Ascending aorta (tissue), 2 donors: Measurements from ENCODE around the gene DCDC2C. TPM values are rescaled to one million over a fixed set of nuclear protein-coding genes. Genes with fewer than 3 reads are reported as not detected.

Source experiments
- DNase-seq, 2 donors: peaks; one replicate each; pipeline ENCODE4 v3.0.0-alpha.2; 2019; ENCODE audit warnings: low spot score in 2 of 2
- H3K27ac ChIP-seq, 2 donors: fragments of 200-600 bp; sonication (generic); one replicate each; pipeline ENCODE4 v1.5.1; 2016 to 2017; ENCODE audit warnings: mild to moderate bottlenecking in 1 of 2
- H3K27me3 ChIP-seq: fragments of 200-600 bp; sonication (generic); one replicate; pipeline ENCODE4 v1.5.1; 2017
- H3K36me3 ChIP-seq, 2 donors: fragments of 200-600 bp; sonication (generic); one replicate each; pipeline ENCODE4 v1.5.1; 2016
- H3K4me1 ChIP-seq, 2 donors: fragments of 200-600 bp; sonication (generic); one replicate each; pipeline ENCODE4 v1.5.1; 2016 to 2017; ENCODE audit warnings: mild to moderate bottlenecking in 1 of 2
- H3K4me3 ChIP-seq, 2 donors: fragments of 200-600 bp; sonication (generic); one replicate each; pipeline ENCODE4 v1.5.1; 2016 to 2017; ENCODE audit warnings: mild to moderate bottlenecking in 1 of 2
- H3K9me3 ChIP-seq, 2 donors: fragments of 200-600 bp; sonication (generic); one replicate each; pipeline ENCODE4 v1.5.1; 2016
- CTCF ChIP-seq, 3 experiments: fragments of 200-600 bp in 2 of 3; fragments of 450-650 bp in 1 of 3; sonication (generic) in 2 of 3; IDR thresholded peaks; one replicate each; pipeline ENCODE4 v1.5.1; 2016 to 2019; ENCODE audit warnings: antibody characterized with exemption in 3 of 3, mild to moderate bottlenecking in 1 of 3, moderate library complexity in 1 of 3
- intact Hi-C: fragments of 100-400 bp; cut with DNase I; formaldehyde crosslinking; loops from one replicate; pipeline ENCODE4 v1.15.1; 2023
- total RNA-seq: library from RNA; depleted of rRNA; stranded (reverse); fragments of >200 nt; gene quantifications from one replicate; pipeline ENCODE4 v1.1.0, GENCODE V29; 2016

The DCDC2C gene
- total RNA-seq, 1 donor from 2014 or later, result 2.4 TPM

GRCh38 chr2:3871002-3871401 is 167.6 kb downstream of the DCDC2C start:
- no peak for TF ChIP-seq CTCF (IDR thresholded peaks at IDR 0.05)

GRCh38 chr2:3872451-3872850 is 169.1 kb downstream of the DCDC2C start:
- Histone ChIP-seq H3K4me3 (no peak overlapping the region), H3K36me3 (no peaks in the 10 kb centered on the region)
- intact Hi-C loops, result no loop called here

More at GRCh38 chr2:3871002-3871401, 167.6 kb downstream of the DCDC2C start:
- H3K4me1 ChIP-seq, result peaks cover 0 to 6% of the 10 kb centered on the region in 2 donors
- no peak overlapping the region for H3K27ac ChIP-seq
- H3K36me3 ChIP-seq, result no peaks in the 10 kb centered on the region
- no peak for DNase-seq
- no peak overlapping the region for H3K4me3 ChIP-seq
- no peaks in the 10 kb centered on the region for H3K9me3 ChIP-seq
- no peaks in the 10 kb centered on the region for H3K27me3 ChIP-seq
- intact Hi-C loops, result no loop called here

GRCh38 chr2:3873899-3874298 is 170.5 kb downstream of the DCDC2C start:
- TF ChIP-seq CTCF (IDR thresholded peaks at IDR 0.05), result no peak
- intact Hi-C loops, result no loop called here
- H3K36me3 ChIP-seq, result no peaks in the 10 kb centered on the region

More at GRCh38 chr2:3872451-3872850, 169.1 kb downstream of the DCDC2C start:
- Histone ChIP-seq H3K9me3 (no peaks in the 10 kb centered on the region), H3K27me3 (no peaks in the 10 kb centered on the region), H3K4me1 (peaks cover 0 to 4% of the 10 kb centered on the region in 2 donors), H3K27ac (no peak overlapping the region)
- no peak for TF ChIP-seq CTCF (IDR thresholded peaks at IDR 0.05)
- no peak for DNase-seq

GRCh38 chr2:3876221-3876620 is 172.8 kb downstream of the DCDC2C start:
- H3K27me3 ChIP-seq, result no peaks in the 10 kb centered on the region
- no peak for TF ChIP-seq CTCF (IDR thresholded peaks at IDR 0.05)
- H3K27ac ChIP-seq, result no peak overlapping the region
- intact Hi-C loops, result no loop called here
- no peak for DNase-seq
- H3K9me3 ChIP-seq, result no peaks in the 10 kb centered on the region
- no peaks in the 10 kb centered on the region for H3K4me1 ChIP-seq
- no peaks in the 10 kb centered on the region for H3K36me3 ChIP-seq
- no peak overlapping the region for H3K4me3 ChIP-seq

More at GRCh38 chr2:3873899-3874298, 170.5 kb downstream of the DCDC2C start:
- DNase-seq, result no peak
- Histone ChIP-seq H3K27me3 (no peaks in the 10 kb centered on the region), H3K4me1 (no peaks in the 10 kb centered on the region), H3K27ac (no peak overlapping the region), H3K4me3 (no peak overlapping the region), H3K9me3 (no peaks in the 10 kb centered on the region)

- no peak overlapping the region for H3K4me3 ChIP-seq
- no peak for DNase-seq
- H3K9me3 ChIP-seq, result no peaks in the 10 kb centered on the region
- no peak for TF ChIP-seq CTCF (IDR thresholded peaks at IDR 0.05)
- no peaks in the 10 kb centered on the region for H3K27me3 ChIP-seq
- H3K4me1 ChIP-seq, result no peaks in the 10 kb centered on the region
- no peak overlapping the region for H3K27ac ChIP-seq
- intact Hi-C loops, result no loop called here
- H3K36me3 ChIP-seq, result no peaks in the 10 kb centered on the region
Observed at GRCh38 chr2:3876685-3877084, 173.3 kb downstream of the DCDC2C start.
